ENCODE results near the gene MOCS1. TPM values are rescaled to one million over a fixed set of nuclear protein-coding genes. Genes with fewer than 3 reads are reported as not detected.

Gene MOCS1
- total RNA-seq, 1 donor from 2014 or later: 16.0 TPM

DNA sequence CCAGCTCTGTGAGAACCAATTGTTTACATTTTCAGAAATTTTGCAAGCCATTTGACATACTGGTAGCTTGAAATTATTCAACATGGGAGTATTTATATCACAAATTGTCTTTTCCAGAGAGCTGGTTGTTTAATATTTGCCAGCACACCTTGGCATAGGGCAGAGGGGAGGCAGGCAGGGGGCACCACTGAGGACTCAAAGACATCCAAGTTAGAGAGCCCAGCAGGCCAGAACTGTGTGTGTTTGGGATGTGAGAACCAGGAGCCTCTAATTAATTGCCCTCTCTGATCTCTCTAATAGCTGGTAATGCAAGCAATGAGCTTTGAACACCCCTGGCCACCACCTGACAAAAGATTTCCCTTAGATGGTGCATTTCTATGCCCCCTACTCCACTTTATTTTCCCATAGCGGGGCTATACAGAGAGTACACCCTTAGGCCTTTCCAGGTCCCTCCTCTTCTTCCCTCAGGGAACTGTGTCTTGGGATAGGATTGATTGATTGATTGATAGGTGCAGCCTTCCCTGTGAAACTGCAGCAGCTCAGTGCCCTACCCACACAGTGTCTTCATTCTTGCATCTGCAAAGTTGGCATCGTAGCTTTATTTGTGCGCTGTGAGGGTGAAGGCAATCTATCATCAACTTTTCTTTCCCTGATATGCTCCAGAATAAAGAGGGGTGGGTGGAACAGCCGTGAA is 29.2 kb downstream of the MOCS1 start:
- Mint-ChIP-seq H3K36me3 (ENCODE audit: low read depth, unreplicated experiment) (peaks cover 60% of the 10 kb centered on the region), H3K4me3 (ENCODE audit: unreplicated experiment) (no peak overlapping the region), H3K27me3 (ENCODE audit: low read depth, unreplicated experiment) (peaks cover 2% of the 10 kb centered on the region), H3K27ac (ENCODE audit: unreplicated experiment) (peak overlapping the region; percentile 34), H3K4me1 (ENCODE audit: low read depth, unreplicated experiment) (no peaks in the 10 kb centered on the region), H3K9me3 (ENCODE audit: unreplicated experiment) (no peaks in the 10 kb centered on the region)
- Histone ChIP-seq H3K27me3 (ENCODE audit: insufficient read depth, low read length) (no peaks in the 10 kb centered on the region), H3K9ac (ENCODE audit: low read length) (no peak overlapping the region), H3K36me3 (ENCODE audit: insufficient read depth, low read length) (peaks cover 5% of the 10 kb centered on the region), H3K4me1 (ENCODE audit: insufficient read depth, low read length) (no peaks in the 10 kb centered on the region), H3K27ac (ENCODE audit: low read depth, low read length) (no peak overlapping the region), H3K79me2 (ENCODE audit: insufficient read depth, low read length) (no peaks in the 10 kb centered on the region), H3K4me3 (ENCODE audit: insufficient read depth, low read depth, low read length) (no peak overlapping the region), H4K20me1 (ENCODE audit: insufficient read depth, low read length) (no peaks in the 10 kb centered on the region), H2AFZ (ENCODE audit: low read depth, low read length) (no peak overlapping the region), H3K4me2 (ENCODE audit: low read length) (no peak overlapping the region), H3K9me3 (ENCODE audit: insufficient read depth, low read depth, low read length) (no peaks in the 10 kb centered on the region)
- no peak for FAIRE-seq
- TF ChIP-seq, protein P1, sequence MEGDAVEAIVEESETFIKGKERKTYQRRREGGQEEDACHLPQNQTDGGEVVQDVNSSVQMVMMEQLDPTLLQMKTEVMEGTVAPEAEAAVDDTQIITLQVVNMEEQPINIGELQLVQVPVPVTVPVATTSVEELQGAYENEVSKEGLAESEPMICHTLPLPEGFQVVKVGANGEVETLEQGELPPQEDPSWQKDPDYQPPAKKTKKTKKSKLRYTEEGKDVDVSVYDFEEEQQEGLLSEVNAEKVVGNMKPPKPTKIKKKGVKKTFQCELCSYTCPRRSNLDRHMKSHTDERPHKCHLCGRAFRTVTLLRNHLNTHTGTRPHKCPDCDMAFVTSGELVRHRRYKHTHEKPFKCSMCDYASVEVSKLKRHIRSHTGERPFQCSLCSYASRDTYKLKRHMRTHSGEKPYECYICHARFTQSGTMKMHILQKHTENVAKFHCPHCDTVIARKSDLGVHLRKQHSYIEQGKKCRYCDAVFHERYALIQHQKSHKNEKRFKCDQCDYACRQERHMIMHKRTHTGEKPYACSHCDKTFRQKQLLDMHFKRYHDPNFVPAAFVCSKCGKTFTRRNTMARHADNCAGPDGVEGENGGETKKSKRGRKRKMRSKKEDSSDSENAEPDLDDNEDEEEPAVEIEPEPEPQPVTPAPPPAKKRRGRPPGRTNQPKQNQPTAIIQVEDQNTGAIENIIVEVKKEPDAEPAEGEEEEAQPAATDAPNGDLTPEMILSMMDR (IDR thresholded peaks at IDR 0.05; ENCODE audit: insufficient read depth, low read depth, low read length): no peak
- TF ChIP-seq EZH2 (IDR thresholded peaks at IDR 0.05; ENCODE audit: insufficient read depth, low read length): no peak
- DNase-seq (ENCODE audit: low read depth): no peak

DNA sequence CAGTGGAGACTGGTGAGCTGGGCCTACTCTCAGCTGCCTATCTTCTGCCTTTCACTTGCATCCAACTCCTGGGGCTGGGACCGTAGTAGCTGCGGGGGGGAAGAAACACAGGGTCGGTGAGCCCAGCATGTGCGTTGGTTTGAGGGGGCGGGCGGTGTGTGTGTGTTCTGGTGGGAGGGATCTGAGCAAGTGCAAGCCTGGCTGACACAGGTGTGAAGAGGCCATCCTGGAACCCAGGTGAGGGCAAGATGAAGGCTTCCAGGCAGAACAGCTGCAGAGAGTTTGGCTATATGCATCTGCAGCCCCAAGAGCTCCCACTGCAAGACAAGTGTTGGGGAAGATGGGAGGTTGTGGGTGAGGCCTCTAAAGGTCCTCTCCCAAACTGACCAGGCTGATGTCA is 30.6 kb downstream of the MOCS1 start:
- H3K36me3 Mint-ChIP-seq (ENCODE audit: low read depth, unreplicated experiment): peaks cover 57% of the 10 kb centered on the region

More for the DNA sequence above, 30.6 kb downstream of the MOCS1 start:
- peaks cover 5% of the 10 kb centered on the region for H3K36me3 ChIP-seq (ENCODE audit: insufficient read depth, low read length)
- no peaks in the 10 kb centered on the region for H3K79me2 ChIP-seq (ENCODE audit: insufficient read depth, low read length)
- Mint-ChIP-seq H3K9me3 (ENCODE audit: unreplicated experiment) (no peaks in the 10 kb centered on the region), H3K4me3 (ENCODE audit: unreplicated experiment) (no peak overlapping the region), H3K4me1 (ENCODE audit: low read depth, unreplicated experiment) (no peaks in the 10 kb centered on the region), H3K27me3 (ENCODE audit: low read depth, unreplicated experiment) (no peaks in the 10 kb centered on the region), H3K27ac (ENCODE audit: unreplicated experiment) (no peak overlapping the region)
- no peak for FAIRE-seq
- DNase-seq (ENCODE audit: low read depth): no peak
- H3K9me3 ChIP-seq (ENCODE audit: insufficient read depth, low read depth, low read length): no peaks in the 10 kb centered on the region
- TF ChIP-seq, protein P1 (IDR thresholded peaks at IDR 0.05; ENCODE audit: insufficient read depth, low read depth, low read length): no peak
- no peak for TF ChIP-seq EZH2 (IDR thresholded peaks at IDR 0.05; ENCODE audit: insufficient read depth, low read length)
- no peak overlapping the region for H3K9ac ChIP-seq (ENCODE audit: low read length)
- H3K27ac ChIP-seq (ENCODE audit: low read depth, low read length): no peak overlapping the region
- H3K27me3 ChIP-seq (ENCODE audit: insufficient read depth, low read length): no peaks in the 10 kb centered on the region
- no peaks in the 10 kb centered on the region for H3K4me1 ChIP-seq (ENCODE audit: insufficient read depth, low read length)
- no peak overlapping the region for H3K4me2 ChIP-seq (ENCODE audit: low read length)
- H2AFZ ChIP-seq (ENCODE audit: low read depth, low read length): no peak overlapping the region
- H4K20me1 ChIP-seq (ENCODE audit: insufficient read depth, low read length): no peaks in the 10 kb centered on the region
- H3K4me3 ChIP-seq (ENCODE audit: insufficient read depth, low read depth, low read length): no peak overlapping the region
